SK-N-SH treated with all-trans-retinoic acid at 6 μM for 48 hours (cell line): ENCODE results near the gene NOX4.

Experiments
- ATAC-seq: fragments of 200-7000 bp; cut with Tn5 transposase; 3 replicates; pipeline ENCODE4 v1.9.1; 2020; ENCODE audit warnings: mild to moderate bottlenecking, moderate library complexity
- BACH2 ChIP-seq: fragments of 250-450 bp; sonication (Bioruptor Pico); IDR thresholded peaks from 2 replicates; pipeline ENCODE4 v1.9.0; 2021; ENCODE audit warnings: mild to moderate bottlenecking, borderline replicate concordance
- CREB5 ChIP-seq: fragments of 250-450 bp; sonication (Bioruptor Pico); IDR thresholded peaks from 2 replicates; pipeline ENCODE4 v1.5.1; 2020; ENCODE audit warnings: low read depth, mild to moderate bottlenecking, moderate library complexity
- CSRNP3 ChIP-seq: fragments of 250-450 bp; sonication (Bioruptor Pico); IDR thresholded peaks from 2 replicates; pipeline ENCODE4 v1.5.1; 2021; ENCODE audit warnings: mild to moderate bottlenecking, moderate library complexity
- ESRRG ChIP-seq: fragments of 250-450 bp; sonication (Bioruptor Pico); IDR thresholded peaks from 2 replicates; pipeline ENCODE4 v1.6.1; 2021; ENCODE audit warnings: mild to moderate bottlenecking
- GLIS3 ChIP-seq: fragments of 250-450 bp; sonication (Bioruptor Pico); IDR thresholded peaks from 2 replicates; pipeline ENCODE4 v1.5.0; 2020; ENCODE audit warnings: mild to moderate bottlenecking, moderate library complexity
- ISL1 ChIP-seq: fragments of 250-450 bp; sonication (Bioruptor Pico); IDR thresholded peaks from 2 replicates; pipeline ENCODE4 v2.1.2; 2022; ENCODE audit warnings: mild to moderate bottlenecking, moderate library complexity
- OSR1 ChIP-seq: fragments of 250-450 bp; sonication (Bioruptor Pico); IDR thresholded peaks from 2 replicates; pipeline ENCODE4 v1.8.0; 2022; ENCODE audit warnings: moderate library complexity, mild to moderate bottlenecking, inconsistent platforms
- PATZ1 ChIP-seq: fragments of 250-450 bp; sonication (Bioruptor Pico); IDR thresholded peaks from 2 replicates; pipeline ENCODE4 v1.8.0; 2020; ENCODE audit warnings: mild to moderate bottlenecking, moderate library complexity, borderline replicate concordance
- POU6F1 ChIP-seq: fragments of 250-450 bp; sonication (Bioruptor Pico); IDR thresholded peaks from 2 replicates; pipeline ENCODE4 v1.8.0; 2021; ENCODE audit warnings: low read depth, mild to moderate bottlenecking, moderate library complexity, borderline replicate concordance
- PPARA ChIP-seq: fragments of 250-450 bp; sonication (Bioruptor Pico); IDR thresholded peaks from 2 replicates; pipeline ENCODE4 v1.5.0; 2020; ENCODE audit warnings: mild to moderate bottlenecking, borderline replicate concordance
- SNAI2 ChIP-seq: fragments of 250-450 bp; sonication (Bioruptor Pico); IDR thresholded peaks from 2 replicates; pipeline ENCODE4 v1.5.0; 2020; ENCODE audit warnings: mild to moderate bottlenecking, moderate library complexity
- TCF4 ChIP-seq: fragments of 250-450 bp; sonication (Bioruptor Pico); IDR thresholded peaks from 2 replicates; pipeline ENCODE4 v1.8.0; 2021; ENCODE audit warnings: mild to moderate bottlenecking, moderate library complexity, borderline replicate concordance
- TOX ChIP-seq: fragments of 250-450 bp; sonication (Bioruptor Pico); IDR thresholded peaks from 2 replicates; pipeline ENCODE4 v1.8.0; 2021; ENCODE audit warnings: mild to moderate bottlenecking, moderate library complexity, borderline replicate concordance
- ZFP3 ChIP-seq: fragments of 250-450 bp; sonication (Bioruptor Pico); IDR thresholded peaks from 2 replicates; pipeline ENCODE4 v1.5.0; 2020; ENCODE audit warnings: mild to moderate bottlenecking, moderate library complexity
- ZFP30 ChIP-seq: fragments of 450-650 bp; formaldehyde crosslinking; IDR thresholded peaks from 2 replicates; pipeline ENCODE4 v1.5.0; 2022; ENCODE audit warnings: mild to moderate bottlenecking, moderate library complexity
- ZNF565 ChIP-seq: fragments of 450-650 bp; formaldehyde crosslinking; conservative IDR thresholded peaks from 2 replicates; pipeline ENCODE4 v1.5.0; 2020; ENCODE audit warnings: low read depth, mild to moderate bottlenecking, moderate library complexity
- ZNF70 ChIP-seq: fragments of 450-650 bp; formaldehyde crosslinking; IDR thresholded peaks from 2 replicates; pipeline ENCODE4 v1.5.0; 2020; ENCODE audit warnings: mild to moderate bottlenecking, moderate library complexity
- ZNF8 ChIP-seq: fragments of 450-650 bp; formaldehyde crosslinking; IDR thresholded peaks from 2 replicates; pipeline ENCODE4 v1.5.0; 2020; ENCODE audit warnings: mild to moderate bottlenecking, moderate library complexity

Gene NOX4

DNA sequence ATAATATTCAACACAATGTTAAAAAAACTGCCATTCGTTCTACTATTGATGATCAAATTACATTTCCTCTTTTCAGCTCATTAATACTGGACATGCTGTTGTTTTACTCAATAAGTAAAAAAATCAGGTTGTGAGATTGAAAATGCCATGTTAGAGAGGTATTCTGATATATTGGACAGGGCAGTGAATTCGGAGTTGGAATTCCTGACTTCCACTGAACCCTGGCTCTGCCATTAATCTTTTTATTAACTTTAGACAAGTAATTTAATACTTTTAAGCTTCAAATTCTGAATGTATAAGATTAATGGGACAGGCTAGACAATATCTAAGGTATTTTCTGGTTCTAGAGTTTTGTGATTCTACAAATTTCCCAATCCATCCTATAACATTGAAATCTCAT, 12.2 kb upstream of the NOX4 start (continued):
- no peak for TF ChIP-seq PATZ1 (CRISPR knock-in tag)
- TF ChIP-seq ZFP3 = no peak
- no peak for TF ChIP-seq TCF4 (CRISPR knock-in tag)
- no peak for TF ChIP-seq CREB5 (CRISPR knock-in tag)

- TF ChIP-seq ISL1 (CRISPR knock-in tag) (no peak), PPARA (CRISPR knock-in tag) (no peak), ZFP3 (no peak), ESRRG (no peak), PATZ1 (CRISPR knock-in tag) (no peak), ZNF565 (CRISPR knock-in tag) (no peak), CSRNP3 (CRISPR knock-in tag) (no peak), POU6F1 (CRISPR knock-in tag) (no peak), TOX (CRISPR knock-in tag) (no peak), ZFP30 (CRISPR knock-in tag) (no peak)
- ATAC-seq = no peak
Observed at GRCh38 chr11:89502301-89502700, 11.1 kb upstream of the NOX4 start.

GRCh38 chr11:89500336-89500735, 9.2 kb upstream of the NOX4 start:
- TF ChIP-seq ZNF8 (CRISPR knock-in tag) (no peak), GLIS3 (CRISPR knock-in tag) (no peak), ZNF565 (CRISPR knock-in tag) (no peak), PPARA (CRISPR knock-in tag) (no peak), SNAI2 (CRISPR knock-in tag) (no peak), OSR1 (CRISPR knock-in tag) (no peak), TCF4 (CRISPR knock-in tag) (no peak), CSRNP3 (CRISPR knock-in tag) (no peak), BACH2 (no peak)
- ATAC-seq = no peak

DNA sequence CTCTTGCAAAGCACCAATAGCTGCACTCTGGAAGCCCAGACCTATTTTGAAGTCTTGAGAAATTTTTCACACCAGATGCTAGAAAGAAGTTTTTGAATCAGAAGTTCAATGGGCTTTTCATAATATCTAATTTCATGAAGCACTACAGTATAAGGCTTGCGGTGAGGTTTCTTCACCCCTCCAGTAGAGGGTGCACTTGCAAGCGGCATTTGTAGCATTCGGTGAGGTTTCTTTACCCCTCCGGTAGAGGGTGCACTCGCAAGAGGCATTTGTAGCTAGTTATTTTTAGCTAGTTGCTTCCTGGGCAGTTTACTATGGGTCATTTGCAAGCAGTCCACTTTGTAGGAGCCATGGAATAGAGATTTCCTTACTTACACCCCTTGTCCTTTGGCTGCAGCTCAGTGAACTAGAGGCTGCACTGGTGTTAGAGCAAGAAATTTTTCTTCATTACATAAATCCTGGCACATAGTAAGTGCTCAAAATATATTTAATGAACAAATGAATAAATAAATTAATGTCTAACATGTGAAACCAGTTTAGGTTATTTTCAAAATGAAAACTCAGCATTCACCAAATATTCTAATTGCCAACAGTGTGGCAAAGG, 7.8 kb upstream of the NOX4 start:
- ATAC-seq = no peak
- no peak for TF ChIP-seq TCF4 (CRISPR knock-in tag)
- TF ChIP-seq PPARA (CRISPR knock-in tag) = no peak
- TF ChIP-seq ISL1 (CRISPR knock-in tag) = no peak
- TF ChIP-seq ZFP3 = no peak
- TF ChIP-seq ZNF70 (CRISPR knock-in tag) = no peak
